Occipital lobe (tissue), 2 donors: ENCODE measurements around the gene AFMID. TPM values are rescaled to one million over a fixed set of nuclear protein-coding genes. Genes with fewer than 3 reads are reported as not detected.
"Not testable (repeated sequence)": the region's sequence is repeated elsewhere in the genome, so short reads cannot be mapped to it uniquely, and the experiment has no call there.

Experiments used
- DNase-seq: peaks from one replicate; lab custom pipeline; 2025; lab: John Stamatoyannopoulos, UW
- total RNA-seq: library from RNA; depleted of rRNA; stranded (reverse); fragments of >200 nt; gene quantifications from one replicate; pipeline ENCODE4 v1.2.3, GENCODE V29; 2014

The AFMID gene
- total RNA-seq, 1 donor from 2014 or later: 35.4 TPM

- DNase-seq: no peak
Observed at GRCh38 chr17:78154903-78155811, 32.0 kb upstream of the AFMID start.

GRCh38 chr17:78159575-78160158 lies 27.5 kb upstream of the AFMID start:
- DNase-seq: no peak

GRCh38 chr17:78163881-78164747 lies 23.0 kb upstream of the AFMID start:
- DNase-seq: no peak

DNA sequence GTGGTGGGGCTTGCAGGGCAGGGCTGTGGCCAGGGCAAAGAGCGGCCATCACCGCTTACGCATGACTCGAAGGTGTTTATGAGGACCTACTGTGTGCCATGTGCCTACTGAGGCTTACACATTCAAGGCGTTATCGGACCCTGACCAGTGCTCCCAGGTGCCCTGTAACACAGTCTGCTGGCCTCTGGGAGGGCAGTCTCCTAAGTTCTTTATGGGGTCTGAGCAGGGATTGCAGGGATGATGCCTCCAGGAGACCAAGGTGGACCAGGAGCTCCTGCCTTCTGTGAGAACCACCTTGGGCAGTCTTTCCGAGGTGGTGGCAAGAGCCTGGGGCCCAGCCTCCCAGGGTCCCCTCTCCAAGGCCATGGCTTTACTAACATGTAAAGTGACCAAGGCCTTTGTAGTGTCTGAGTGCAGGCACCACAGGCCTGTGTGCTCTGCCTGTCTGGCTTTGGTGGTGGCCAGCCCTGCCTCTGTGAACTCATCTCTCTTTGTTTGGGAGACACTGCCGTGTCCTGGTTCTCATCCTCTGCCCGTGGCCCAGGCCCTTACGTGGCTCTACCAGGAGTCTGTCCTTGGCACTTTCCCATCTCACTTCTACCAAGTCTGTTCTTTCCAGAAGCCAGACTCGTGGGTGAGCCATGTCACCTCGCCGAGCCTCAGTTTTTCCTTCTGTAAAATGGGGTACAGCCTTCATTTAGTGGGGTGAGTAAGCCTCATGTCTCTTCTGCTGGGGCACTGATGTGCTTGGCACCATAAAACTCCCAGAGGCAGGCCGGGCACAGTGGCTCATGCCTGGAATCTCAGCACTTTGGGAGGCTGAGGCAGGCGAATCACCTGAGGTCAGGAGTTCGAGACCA lies 22.2 kb upstream of the AFMID start:
- no peak for DNase-seq

DNA sequence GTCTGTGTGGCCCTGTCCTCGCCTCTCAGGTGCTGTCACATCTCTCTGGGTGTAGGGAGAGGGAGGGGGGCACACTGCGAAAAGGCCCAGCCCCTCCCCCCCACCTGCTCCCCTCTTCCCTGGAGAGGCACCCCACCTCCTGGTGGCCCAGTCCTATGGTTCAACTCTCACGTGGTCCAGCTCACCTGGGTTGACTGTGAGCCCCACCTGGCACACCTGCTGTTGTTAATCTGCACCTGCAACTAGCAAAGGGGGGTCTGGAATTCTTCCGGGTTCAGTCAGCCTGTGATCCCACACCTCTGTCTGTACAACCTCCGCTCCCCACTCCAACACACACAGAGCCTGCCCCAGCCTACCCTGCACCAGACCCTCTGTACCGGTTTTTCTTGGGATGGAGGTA lies 20.7 kb upstream of the AFMID start:
- DNase-seq: no peak

DNA sequence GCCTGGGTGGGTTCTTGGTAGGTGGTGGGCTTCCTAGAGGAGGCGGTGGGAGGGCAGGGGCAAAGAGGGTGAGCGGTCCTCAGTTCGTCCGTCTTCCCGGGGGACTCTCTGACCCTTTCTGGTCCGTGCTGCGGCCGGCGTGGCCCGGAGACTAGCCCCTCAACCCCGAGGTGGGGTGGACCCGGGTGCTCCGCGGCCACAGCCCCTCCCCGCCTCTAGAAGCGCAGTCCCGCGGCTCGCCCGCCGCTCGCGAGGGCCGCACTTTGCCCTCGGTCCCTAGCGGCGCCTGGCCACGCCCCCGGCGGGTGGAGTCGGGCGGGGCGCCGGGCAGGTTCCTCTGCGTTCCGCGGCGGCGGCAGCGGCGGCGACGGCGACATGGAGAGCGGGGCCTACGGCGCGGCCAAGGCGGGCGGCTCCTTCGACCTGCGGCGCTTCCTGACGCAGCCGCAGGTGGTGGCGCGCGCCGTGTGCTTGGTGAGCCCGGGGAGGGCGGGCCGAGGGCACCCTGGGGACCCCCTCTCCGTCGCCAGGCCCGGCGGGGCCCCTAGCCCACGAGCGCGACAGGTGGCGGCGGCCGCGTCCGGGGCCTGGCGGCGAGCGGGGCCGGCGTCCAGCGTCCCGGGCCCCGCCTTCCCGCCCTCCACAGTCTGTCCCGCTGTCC lies 18.8 kb upstream of the AFMID start, which contains the start of gene SYNGR2:
TSS of gene SYNGR2 (plus strand) at position 340 of the 661 bp plus-strand sequence. CDS start at position 376, 36 bp downstream.
- peak; percentile 67 for DNase-seq

GRCh38 chr17:78168903-78169793 lies 18.0 kb upstream of the AFMID start:
- no peak for DNase-seq

GRCh38 chr17:78170692-78171590 lies 16.2 kb upstream of the AFMID start:
- DNase-seq: no peak

GRCh38 chr17:78171591-78172248 lies 15.4 kb upstream of the AFMID start:
- DNase-seq: not testable (repeated sequence)

DNA sequence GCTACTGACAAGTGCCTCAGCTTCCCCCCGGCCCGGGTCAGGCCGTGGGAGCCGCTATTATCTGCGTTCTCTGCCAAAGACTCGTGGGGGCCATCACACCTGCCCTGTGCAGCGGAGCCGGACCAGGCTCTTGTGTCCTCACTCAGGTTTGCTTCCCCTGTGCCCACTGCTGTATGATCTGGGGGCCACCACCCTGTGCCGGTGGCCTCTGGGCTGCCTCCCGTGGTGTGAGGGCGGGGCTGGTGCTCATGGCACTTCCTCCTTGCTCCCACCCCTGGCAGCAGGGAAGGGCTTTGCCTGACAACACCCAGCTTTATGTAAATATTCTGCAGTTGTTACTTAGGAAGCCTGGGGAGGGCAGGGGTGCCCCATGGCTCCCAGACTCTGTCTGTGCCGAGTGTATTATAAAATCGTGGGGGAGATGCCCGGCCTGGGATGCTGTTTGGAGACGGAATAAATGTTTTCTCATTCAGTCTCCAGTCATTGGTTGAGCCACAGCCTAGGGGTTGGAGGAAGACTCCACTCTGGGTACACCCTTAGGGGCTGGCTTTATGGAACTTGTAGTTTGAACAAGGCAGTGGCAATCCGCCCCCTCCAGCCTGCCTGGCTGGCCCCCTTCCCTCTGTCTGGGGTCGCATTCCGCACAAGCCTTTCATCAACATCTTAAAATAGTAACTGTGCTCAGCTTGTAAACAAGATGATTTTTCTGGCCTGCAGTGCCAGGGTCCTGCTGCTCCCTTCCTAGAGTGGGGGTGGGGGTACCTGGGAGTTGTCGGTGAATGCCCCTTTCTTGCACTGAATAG lies 14.7 kb upstream of the AFMID start:
- DNase-seq: no peak

GRCh38 chr17:78173097-78173715 lies 14.0 kb upstream of the AFMID start:
- DNase-seq: no peak

- peak; percentile 77 for DNase-seq
Observed at GRCh38 chr17:78174346-78174869, 12.8 kb upstream of the AFMID start.

DNA sequence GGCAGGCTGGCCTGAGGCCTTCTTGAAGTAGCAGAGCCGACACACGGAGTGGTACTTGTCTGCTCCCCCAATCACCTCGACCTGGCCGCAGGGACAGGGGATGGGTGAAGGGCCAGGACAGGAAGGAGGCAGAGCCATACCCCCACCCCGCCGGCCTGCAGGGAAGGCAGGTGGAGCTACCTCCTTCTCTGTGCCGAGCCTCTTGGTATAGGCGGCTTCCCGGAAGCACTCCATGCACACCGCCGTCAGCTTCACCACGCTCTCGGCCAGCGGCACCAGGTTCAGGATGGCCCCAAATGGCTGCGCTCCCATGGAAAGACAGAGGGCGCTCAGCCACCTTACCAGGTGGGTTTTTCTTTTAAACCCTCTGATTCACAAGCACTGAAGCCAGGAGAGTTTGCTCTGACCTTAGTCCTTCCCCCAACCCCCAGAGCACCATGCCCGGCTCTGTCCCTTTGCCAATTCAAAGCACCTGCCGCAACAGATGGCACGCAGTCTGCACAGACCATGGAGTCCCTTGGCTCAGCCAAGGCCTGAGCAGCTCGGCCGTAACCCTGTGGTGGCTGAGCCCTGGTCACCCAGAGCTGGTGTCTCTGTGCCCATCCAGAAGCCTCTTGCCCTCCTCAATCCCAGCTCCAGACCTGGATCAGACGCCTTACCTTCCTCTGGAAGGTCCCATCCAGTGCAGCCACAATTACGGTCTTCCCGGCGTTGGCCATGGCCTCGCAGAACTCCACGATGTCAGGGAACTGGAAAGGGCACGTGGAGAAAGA lies 12.1 kb upstream of the AFMID start:
- DNase-seq: no peak

DNA sequence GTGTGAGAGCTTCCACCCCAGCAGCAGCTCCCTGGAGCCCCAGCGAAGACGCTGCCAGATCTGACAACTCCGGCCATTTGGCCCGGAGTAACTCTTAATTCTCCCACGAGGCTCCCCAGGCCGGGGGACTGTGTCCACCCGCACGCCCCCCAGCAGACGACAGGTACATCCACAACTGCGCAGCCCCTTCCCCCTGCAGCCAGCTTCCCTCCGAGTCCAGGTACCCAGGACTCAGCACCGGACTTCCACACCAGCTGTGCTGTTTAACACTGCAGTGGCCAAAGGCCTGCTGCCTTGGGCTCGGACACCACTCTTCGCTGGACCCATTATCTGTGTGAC lies 11.6 kb upstream of the AFMID start:
- no peak for DNase-seq

DNA sequence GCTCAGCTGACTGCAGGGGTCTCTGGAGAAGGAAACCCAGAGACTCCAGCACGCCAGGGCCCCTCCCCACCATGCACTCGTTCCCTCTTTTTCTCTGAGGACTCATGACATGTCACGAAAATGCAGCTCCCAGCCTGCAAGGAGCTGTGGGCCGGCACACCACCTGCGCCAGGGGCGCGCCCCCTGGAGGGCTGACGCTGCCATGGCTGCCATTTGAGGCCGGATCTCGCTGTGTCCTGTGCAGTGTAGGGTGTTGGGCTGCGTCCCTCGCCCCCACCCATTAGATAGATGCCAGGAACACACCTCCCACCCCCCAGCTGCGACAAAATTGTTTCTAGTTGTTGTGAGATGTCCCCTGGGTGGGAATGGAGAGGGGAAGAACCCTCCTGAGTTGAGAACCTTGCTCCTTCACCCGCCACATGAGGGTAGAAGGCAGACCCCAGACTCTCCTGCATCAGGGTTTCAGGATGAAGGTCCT lies 10.6 kb upstream of the AFMID start:
- DNase-seq: no peak
